ENCODE results near the gene LECT2.

Gene LECT2

DNA sequence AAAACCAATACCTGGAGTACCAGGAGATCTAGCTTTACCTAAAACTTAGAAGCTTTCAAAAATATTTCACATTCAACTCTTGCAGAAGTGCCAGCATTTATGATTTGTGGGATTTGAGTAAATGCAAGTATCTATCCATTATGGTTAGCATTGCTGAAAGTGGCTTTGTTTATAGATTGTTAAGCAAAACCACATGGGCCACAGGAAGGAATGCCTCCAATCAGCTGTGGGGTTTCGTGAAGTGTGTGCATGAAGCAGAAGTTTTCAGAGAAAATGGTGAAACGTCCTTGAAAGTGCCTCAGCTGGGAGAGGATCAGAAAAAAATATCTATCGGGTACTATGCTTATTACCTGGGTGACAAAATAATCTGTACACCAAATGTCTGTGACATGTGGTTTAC, 4.2 kb downstream of the LECT2 start:
- DNase-seq (ENCODE audit: extremely low read depth, low read depth), result peak; percentile 48
- H3K4me3 ChIP-seq (replicated peaks; ENCODE audit: low read depth, low read length), result no peak overlapping the region
- TF ChIP-seq, protein P1, sequence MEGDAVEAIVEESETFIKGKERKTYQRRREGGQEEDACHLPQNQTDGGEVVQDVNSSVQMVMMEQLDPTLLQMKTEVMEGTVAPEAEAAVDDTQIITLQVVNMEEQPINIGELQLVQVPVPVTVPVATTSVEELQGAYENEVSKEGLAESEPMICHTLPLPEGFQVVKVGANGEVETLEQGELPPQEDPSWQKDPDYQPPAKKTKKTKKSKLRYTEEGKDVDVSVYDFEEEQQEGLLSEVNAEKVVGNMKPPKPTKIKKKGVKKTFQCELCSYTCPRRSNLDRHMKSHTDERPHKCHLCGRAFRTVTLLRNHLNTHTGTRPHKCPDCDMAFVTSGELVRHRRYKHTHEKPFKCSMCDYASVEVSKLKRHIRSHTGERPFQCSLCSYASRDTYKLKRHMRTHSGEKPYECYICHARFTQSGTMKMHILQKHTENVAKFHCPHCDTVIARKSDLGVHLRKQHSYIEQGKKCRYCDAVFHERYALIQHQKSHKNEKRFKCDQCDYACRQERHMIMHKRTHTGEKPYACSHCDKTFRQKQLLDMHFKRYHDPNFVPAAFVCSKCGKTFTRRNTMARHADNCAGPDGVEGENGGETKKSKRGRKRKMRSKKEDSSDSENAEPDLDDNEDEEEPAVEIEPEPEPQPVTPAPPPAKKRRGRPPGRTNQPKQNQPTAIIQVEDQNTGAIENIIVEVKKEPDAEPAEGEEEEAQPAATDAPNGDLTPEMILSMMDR (IDR thresholded peaks at IDR 0.05; ENCODE audit: low read depth, low read length, missing control alignments), result no peak

GRCh38 chr5:135944967-135945560, 9.7 kb downstream of the LECT2 start:
- TF ChIP-seq, protein P1 (IDR thresholded peaks at IDR 0.05; ENCODE audit: low read depth, low read length, missing control alignments), result peak; percentile 66
- DNase-seq (ENCODE audit: extremely low read depth, low read depth), result peak; percentile 72
- no peak overlapping the region for H3K4me3 ChIP-seq (replicated peaks; ENCODE audit: low read depth, low read length)

- no peak overlapping the region for H3K4me3 ChIP-seq (replicated peaks; ENCODE audit: low read depth, low read length)
- no peak for DNase-seq (ENCODE audit: extremely low read depth, low read depth)
- TF ChIP-seq, protein P1 (IDR thresholded peaks at IDR 0.05; ENCODE audit: low read depth, low read length, missing control alignments), result no peak
Observed at GRCh38 chr5:135944564-135944963, 10.2 kb downstream of the LECT2 start.

DNA sequence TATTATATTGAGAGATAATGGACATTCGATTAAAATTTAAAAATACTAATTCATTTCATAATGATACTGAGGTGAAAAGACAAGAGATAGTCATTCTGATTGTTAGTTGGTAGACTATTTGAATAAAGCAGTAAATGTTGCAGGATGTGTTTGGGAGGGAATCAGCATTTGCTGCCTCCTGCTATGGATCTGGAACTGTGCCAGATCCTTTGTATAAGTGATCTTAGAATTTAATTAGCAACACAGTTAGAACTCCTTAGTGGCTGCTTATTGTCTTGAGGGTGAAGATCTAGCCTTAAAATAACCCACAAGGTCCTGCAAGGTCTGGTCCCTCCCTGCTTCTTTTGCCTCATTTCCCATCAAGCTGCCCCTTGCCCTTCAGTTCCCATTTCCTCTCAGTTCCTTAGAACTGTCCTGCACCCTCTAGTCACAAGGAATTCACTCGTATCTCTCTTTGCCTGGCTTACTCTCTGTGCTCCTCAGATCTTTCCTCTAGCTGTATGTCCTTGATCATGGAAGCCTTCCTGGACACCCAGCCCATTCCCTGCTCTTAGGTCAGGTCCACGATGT, 12.5 kb downstream of the LECT2 start:
- no peak overlapping the region for H3K4me3 ChIP-seq (replicated peaks; ENCODE audit: low read depth, low read length)
- DNase-seq (ENCODE audit: extremely low read depth, low read depth), result no peak
- TF ChIP-seq, protein P1 (IDR thresholded peaks at IDR 0.05; ENCODE audit: low read depth, low read length, missing control alignments), result no peak

DNA sequence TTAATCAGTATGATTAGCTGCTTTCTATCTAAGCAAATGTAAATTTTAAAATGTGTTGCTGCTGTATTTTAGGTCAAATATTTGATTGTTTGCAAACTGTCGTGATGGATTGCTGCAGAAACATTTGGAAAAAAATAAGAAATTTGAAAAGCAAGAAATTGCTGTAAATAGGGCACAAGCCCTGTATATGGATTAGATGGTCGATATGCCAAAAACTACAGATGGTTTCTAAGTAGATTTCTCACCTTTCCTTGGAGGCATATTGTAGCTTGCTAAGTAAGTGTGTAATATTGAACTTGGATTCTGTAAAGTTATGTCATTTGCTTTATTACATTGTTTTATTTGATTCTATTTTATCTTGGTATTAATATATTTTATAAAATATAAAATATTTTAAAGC, 13.1 kb downstream of the LECT2 start:
- no peak overlapping the region for H3K4me3 ChIP-seq (replicated peaks; ENCODE audit: low read depth, low read length)
- TF ChIP-seq, protein P1 (IDR thresholded peaks at IDR 0.05; ENCODE audit: low read depth, low read length, missing control alignments), result no peak
- no peak for DNase-seq (ENCODE audit: extremely low read depth, low read depth)

GRCh38 chr5:135937245-135937911, 17.4 kb downstream of the LECT2 start:
- DNase-seq (ENCODE audit: extremely low read depth, low read depth), result no peak
- TF ChIP-seq, protein P1 (IDR thresholded peaks at IDR 0.05; ENCODE audit: low read depth, low read length, missing control alignments), result no peak
- H3K4me3 ChIP-seq (replicated peaks; ENCODE audit: low read depth, low read length), result no peak overlapping the region

Measured in HFF-Myc (cell line).